GM19023 (cell line): Measurements from ENCODE around the gene FSD1.

Experiments
- ATAC-seq: cut with Tn5 transposase; IDR thresholded peaks from one replicate; pipeline ENCODE4 v1.9.1; 2021; ENCODE audit warnings: mild to moderate bottlenecking, moderate library complexity; ENCODE audit not compliant: unreplicated experiment

The FSD1 gene

GRCh38 chr19:4361152-4362046, 57.0 kb downstream of the FSD1 start:
- no peak for ATAC-seq

GRCh38 chr19:4362101-4362828, 57.9 kb downstream of the FSD1 start:
- ATAC-seq, result no peak

- ATAC-seq, result no peak
Observed at GRCh38 chr19:4362831-4363545, 58.6 kb downstream of the FSD1 start.

GRCh38 chr19:4363571-4364304, 59.3 kb downstream of the FSD1 start:
- no peak for ATAC-seq

- no peak for ATAC-seq
Observed at GRCh38 chr19:4365341-4365740, 60.9 kb downstream of the FSD1 start.

GRCh38 chr19:4365791-4366665, 61.6 kb downstream of the FSD1 start:
- no peak for ATAC-seq

GRCh38 chr19:4366666-4367335, 62.4 kb downstream of the FSD1 start:
- no peak for ATAC-seq

GRCh38 chr19:4367336-4367723, 62.9 kb downstream of the FSD1 start:
- ATAC-seq, result no peak

GRCh38 chr19:4367781-4368127, 63.4 kb downstream of the FSD1 start:
- no peak for ATAC-seq

- ATAC-seq, result no peak
Observed at GRCh38 chr19:4368128-4368820, 63.9 kb downstream of the FSD1 start.

- peak; percentile 49 for ATAC-seq
Observed at GRCh38 chr19:4369109-4369887, 64.9 kb downstream of the FSD1 start.

- ATAC-seq, result peak; percentile 47
Observed at GRCh38 chr19:4369888-4370260, 65.5 kb downstream of the FSD1 start.

- ATAC-seq, result no peak
Observed at GRCh38 chr19:4370418-4371041, 66.1 kb downstream of the FSD1 start.

GRCh38 chr19:4371247-4372164, 67.1 kb downstream of the FSD1 start:
- ATAC-seq, result no peak

- ATAC-seq, result no peak
Observed at GRCh38 chr19:4372165-4373012, 68.0 kb downstream of the FSD1 start.

GRCh38 chr19:4373013-4373367, 68.6 kb downstream of the FSD1 start:
- ATAC-seq, result no peak
